Activated T-helper 17 cell treated with anti-CD3 and anti-CD28 coated beads, Interleukin-2, amount 50 U/mL, for 72 hours (primary cell): ENCODE results near the gene CD38. TPM values are rescaled to one million over a fixed set of nuclear protein-coding genes. Genes with fewer than 3 reads are reported as not detected.

ENCODE experiments used
- ATAC-seq: fragments of 150-1000 bp; cut with Tn5 transposase; replicated peaks from 2 replicates; pipeline ENCODE4 v1.10.0; 2021; ENCODE audit warnings: mild to moderate bottlenecking, moderate library complexity
- H3K27ac Mint-ChIP-seq: one replicate; pipeline ENCODE4 v1.8.0; 2022; ENCODE audit warnings: mixed read lengths
- H3K27me3 Mint-ChIP-seq: one replicate; pipeline ENCODE4 v1.8.0; 2022; ENCODE audit warnings: mixed read lengths
- H3K36me3 Mint-ChIP-seq: one replicate; pipeline ENCODE4 v1.8.0; 2022; ENCODE audit warnings: low read depth, mild to moderate bottlenecking, mixed read lengths
- H3K4me1 Mint-ChIP-seq: one replicate; pipeline ENCODE4 v1.8.0; 2022; ENCODE audit warnings: mixed read lengths
- H3K4me3 Mint-ChIP-seq: one replicate; pipeline ENCODE4 v1.8.0; 2022; ENCODE audit warnings: mild to moderate bottlenecking, mixed read lengths
- H3K9me3 Mint-ChIP-seq: one replicate; pipeline ENCODE4 v1.8.0; 2022; ENCODE audit warnings: mixed read lengths
- total RNA-seq, 2 donors: library from RNA; stranded (reverse); gene quantifications; one replicate each; pipeline ENCODE4 v1.2.3, GENCODE V29; 2022

CD38 gene
- total RNA-seq, 2 donors from 2014 or later, result 3.0 to 3.9 TPM

- H3K4me1 Mint-ChIP-seq, result no peaks in the 10 kb centered on the region
- H3K27ac Mint-ChIP-seq, result no peak overlapping the region
- peak; percentile 66 for ATAC-seq
- H3K36me3 Mint-ChIP-seq, result no peaks in the 10 kb centered on the region
- no peak overlapping the region for H3K4me3 Mint-ChIP-seq
- peaks cover 9% of the 10 kb centered on the region for H3K27me3 Mint-ChIP-seq
- peaks cover 5% of the 10 kb centered on the region for H3K9me3 Mint-ChIP-seq
Measured at GRCh38 chr4:15882675-15883086, 104.6 kb downstream of the CD38 start.

- Mint-ChIP-seq H3K36me3 (no peaks in the 10 kb centered on the region), H3K27ac (no peak overlapping the region), H3K27me3 (peaks cover 9% of the 10 kb centered on the region), H3K4me1 (no peaks in the 10 kb centered on the region), H3K4me3 (no peak overlapping the region), H3K9me3 (no peaks in the 10 kb centered on the region)
- no peak for ATAC-seq
Measured at GRCh38 chr4:15883610-15884243, 105.6 kb downstream of the CD38 start.

GRCh38 chr4:15884666-15885065 lies 106.5 kb downstream of the CD38 start:
- H3K9me3 Mint-ChIP-seq, result no peaks in the 10 kb centered on the region
- no peak overlapping the region for H3K27ac Mint-ChIP-seq
- no peaks in the 10 kb centered on the region for H3K36me3 Mint-ChIP-seq
- peaks cover 9% of the 10 kb centered on the region for H3K27me3 Mint-ChIP-seq
- no peak for ATAC-seq
- no peak overlapping the region for H3K4me3 Mint-ChIP-seq
- no peaks in the 10 kb centered on the region for H3K4me1 Mint-ChIP-seq

- Mint-ChIP-seq H3K27me3 (peaks cover 15% of the 10 kb centered on the region), H3K36me3 (no peaks in the 10 kb centered on the region), H3K9me3 (no peaks in the 10 kb centered on the region), H3K4me1 (no peaks in the 10 kb centered on the region), H3K4me3 (no peak overlapping the region), H3K27ac (no peak overlapping the region)
- ATAC-seq, result no peak
Measured at GRCh38 chr4:15885422-15885821, 107.3 kb downstream of the CD38 start.

- no peaks in the 10 kb centered on the region for H3K9me3 Mint-ChIP-seq
- no peak overlapping the region for H3K4me3 Mint-ChIP-seq
- peaks cover 21% of the 10 kb centered on the region for H3K27me3 Mint-ChIP-seq
- H3K4me1 Mint-ChIP-seq, result no peaks in the 10 kb centered on the region
- H3K27ac Mint-ChIP-seq, result no peak overlapping the region
- H3K36me3 Mint-ChIP-seq, result no peaks in the 10 kb centered on the region
- no peak for ATAC-seq
Measured at GRCh38 chr4:15888515-15888914, 110.4 kb downstream of the CD38 start.

- ATAC-seq, result no peak
- Mint-ChIP-seq H3K27me3 (peaks cover 22% of the 10 kb centered on the region), H3K4me1 (no peaks in the 10 kb centered on the region), H3K36me3 (no peaks in the 10 kb centered on the region), H3K27ac (no peak overlapping the region), H3K9me3 (no peaks in the 10 kb centered on the region), H3K4me3 (no peak overlapping the region)
Measured at GRCh38 chr4:15890246-15890829, 112.2 kb downstream of the CD38 start.

- no peaks in the 10 kb centered on the region for H3K4me1 Mint-ChIP-seq
- no peaks in the 10 kb centered on the region for H3K36me3 Mint-ChIP-seq
- H3K27ac Mint-ChIP-seq, result no peak overlapping the region
- no peak for ATAC-seq
- H3K27me3 Mint-ChIP-seq, result peaks cover 27% of the 10 kb centered on the region
- no peaks in the 10 kb centered on the region for H3K9me3 Mint-ChIP-seq
- no peak overlapping the region for H3K4me3 Mint-ChIP-seq
Measured at GRCh38 chr4:15891312-15891711, 113.2 kb downstream of the CD38 start.

- Mint-ChIP-seq H3K27me3 (peaks cover 33% of the 10 kb centered on the region), H3K4me1 (no peaks in the 10 kb centered on the region), H3K27ac (no peak overlapping the region), H3K9me3 (no peaks in the 10 kb centered on the region), H3K36me3 (no peaks in the 10 kb centered on the region), H3K4me3 (no peak overlapping the region)
- no peak for ATAC-seq
Measured at GRCh38 chr4:15893962-15894361, 115.8 kb downstream of the CD38 start.

- no peak overlapping the region for H3K4me3 Mint-ChIP-seq
- ATAC-seq, result no peak
- H3K9me3 Mint-ChIP-seq, result no peaks in the 10 kb centered on the region
- no peaks in the 10 kb centered on the region for H3K4me1 Mint-ChIP-seq
- H3K27ac Mint-ChIP-seq, result no peak overlapping the region
- no peaks in the 10 kb centered on the region for H3K36me3 Mint-ChIP-seq
- H3K27me3 Mint-ChIP-seq, result peaks cover 38% of the 10 kb centered on the region
Measured at GRCh38 chr4:15894393-15894792, 116.3 kb downstream of the CD38 start.

GRCh38 chr4:15894921-15895916 lies 117.1 kb downstream of the CD38 start:
- Mint-ChIP-seq H3K27me3 (peaks cover 40% of the 10 kb centered on the region), H3K4me1 (no peaks in the 10 kb centered on the region), H3K9me3 (no peaks in the 10 kb centered on the region), H3K36me3 (no peaks in the 10 kb centered on the region), H3K4me3 (no peak overlapping the region), H3K27ac (no peak overlapping the region)
- no peak for ATAC-seq

GRCh38 chr4:15897577-15897976 lies 119.4 kb downstream of the CD38 start:
- ATAC-seq, result no peak
- no peaks in the 10 kb centered on the region for H3K4me1 Mint-ChIP-seq
- H3K36me3 Mint-ChIP-seq, result no peaks in the 10 kb centered on the region
- H3K9me3 Mint-ChIP-seq, result no peaks in the 10 kb centered on the region
- no peak overlapping the region for H3K4me3 Mint-ChIP-seq
- H3K27ac Mint-ChIP-seq, result no peak overlapping the region
- H3K27me3 Mint-ChIP-seq, result peaks cover 35% of the 10 kb centered on the region

GRCh38 chr4:15898902-15899301 lies 120.8 kb downstream of the CD38 start:
- Mint-ChIP-seq H3K4me1 (no peaks in the 10 kb centered on the region), H3K4me3 (no peak overlapping the region), H3K9me3 (no peaks in the 10 kb centered on the region), H3K36me3 (no peaks in the 10 kb centered on the region), H3K27me3 (peaks cover 41% of the 10 kb centered on the region), H3K27ac (no peak overlapping the region)
- ATAC-seq, result no peak

GRCh38 chr4:15899511-15899910 lies 121.4 kb downstream of the CD38 start:
- no peak for ATAC-seq

GRCh38 chr4:15901007-15901406 lies 122.9 kb downstream of the CD38 start:
- Mint-ChIP-seq H3K27me3 (peaks cover 46% of the 10 kb centered on the region), H3K27ac (no peak overlapping the region), H3K9me3 (no peaks in the 10 kb centered on the region), H3K4me1 (no peaks in the 10 kb centered on the region), H3K4me3 (no peak overlapping the region), H3K36me3 (no peaks in the 10 kb centered on the region)
- ATAC-seq, result no peak

More at GRCh38 chr4:15899511-15899910, 121.4 kb downstream of the CD38 start:
- no peaks in the 10 kb centered on the region for H3K4me1 Mint-ChIP-seq
- no peak overlapping the region for H3K27ac Mint-ChIP-seq
- H3K36me3 Mint-ChIP-seq, result no peaks in the 10 kb centered on the region
- no peak overlapping the region for H3K4me3 Mint-ChIP-seq
- peaks cover 43% of the 10 kb centered on the region for H3K27me3 Mint-ChIP-seq
- no peaks in the 10 kb centered on the region for H3K9me3 Mint-ChIP-seq

GRCh38 chr4:15901998-15902397 lies 123.9 kb downstream of the CD38 start:
- no peaks in the 10 kb centered on the region for H3K9me3 Mint-ChIP-seq
- H3K27ac Mint-ChIP-seq, result no peak overlapping the region
- peaks cover 43% of the 10 kb centered on the region for H3K27me3 Mint-ChIP-seq
- no peaks in the 10 kb centered on the region for H3K4me1 Mint-ChIP-seq
- H3K4me3 Mint-ChIP-seq, result no peak overlapping the region
- ATAC-seq, result peak; percentile 59
- H3K36me3 Mint-ChIP-seq, result no peaks in the 10 kb centered on the region
